B cell (primary cell): ENCODE results near the gene RINT1. TPM values are rescaled to one million over a fixed set of nuclear protein-coding genes. Genes with fewer than 3 reads are reported as not detected.
"Not testable (repeated sequence)": the region's sequence is repeated elsewhere in the genome, so short reads cannot be mapped to it uniquely, and the experiment has no call there.

Experiments used
- ATAC-seq: fragments of 200-7000 bp; cut with Tn5 transposase; one replicate; pipeline ENCODE4 v1.10.0; 2021; ENCODE audit warnings: low read depth, mild to moderate bottlenecking, moderate number of reproducible peaks, moderate library complexity
- CTCF ChIA-PET: fragments of 350-600 bp; sonication (Branson Sonifier 250); formaldehyde crosslinking; loops from one replicate; lab custom pipeline; 2021; ENCODE audit warnings: antibody characterized with exemption, inconsistent platforms; lab: Charles Lee
- POLR2A ChIA-PET: fragments of 350-600 bp; sonication (Branson Sonifier 250); formaldehyde crosslinking; loops from one replicate; lab custom pipeline; 2021; ENCODE audit warnings: antibody characterized with exemption; lab: Charles Lee
- DNase-seq: peaks from one replicate; pipeline ENCODE4 v3.0.0; 2013
- H2AFZ ChIP-seq: 2 replicates; pipeline ENCODE4 v1.6.1; 2012; ENCODE audit warnings: mild to moderate bottlenecking, low read depth, low read length; ENCODE audit not compliant: insufficient read depth, poor library complexity, severe bottlenecking
- H3K27ac ChIP-seq, 2 donors: 1 replicate in 1 of 2; 2 replicates in 1 of 2; pipeline ENCODE4 v1.5.1; 2012 to 2013; ENCODE audit warnings: low read length in 2 of 2, mild to moderate bottlenecking in 2 of 2, moderate library complexity in 1 of 2
- H3K27me3 ChIP-seq, 4 experiments: fragments of 200-600 bp in 1 of 4; sonication (generic) in 1 of 4; replicated peaks in 1 of 4; 1 replicate in 2 of 4; 2 replicates in 2 of 4; pipeline versions ENCODE4 v1.6.1 to v1.7.0; 2013 to 2016; ENCODE audit warnings: low read length in 3 of 4, mild to moderate bottlenecking in 2 of 4, mixed read lengths in 1 of 4, moderate library complexity in 1 of 4; ENCODE audit not compliant: insufficient read depth in 4 of 4, control insufficient read depth in 3 of 4; ENCODE audit errors: control extremely low read depth in 1 of 4
- H3K36me3 ChIP-seq, 2 experiments: replicated peaks in 1 of 2; 1 replicate in 1 of 2; 2 replicates in 1 of 2; pipeline versions ENCODE4 v1.6.1 to v1.7.1; 2013; ENCODE audit warnings: low read length in 1 of 2; ENCODE audit not compliant: insufficient read depth in 2 of 2, control insufficient read depth in 1 of 2; ENCODE audit errors: control extremely low read depth in 1 of 2, extremely low read depth in 1 of 2
- H3K4me1 ChIP-seq, 2 donors: fragments of 200-600 bp in 1 of 2; sonication (generic) in 1 of 2; 1 replicate in 1 of 2; 2 replicates in 1 of 2; pipeline versions ENCODE4 v1.5.1 to v1.6.1; 2013 to 2017; ENCODE audit warnings: low read length in 2 of 2; ENCODE audit not compliant: control insufficient read depth in 2 of 2, insufficient read depth in 2 of 2
- H3K4me2 ChIP-seq: replicated peaks from 2 replicates; pipeline ENCODE3; 2012; ENCODE audit warnings: mild to moderate bottlenecking, low read depth, low read length; ENCODE audit not compliant: poor library complexity, severe bottlenecking
- H3K4me3 ChIP-seq, 5 experiments: fragments of 200-600 bp in 1 of 5; sonication (generic) in 1 of 5; 1 replicate in 3 of 5; 2 replicates in 2 of 5; pipeline versions ENCODE4 v1.5.1 to v1.7.0; 2011 to 2016; ENCODE audit warnings: low read length in 4 of 5, mild to moderate bottlenecking in 4 of 5, low read depth in 2 of 5, control low read depth in 1 of 5, moderate library complexity in 1 of 5; ENCODE audit not compliant: insufficient read depth in 1 of 5; ENCODE audit errors: control extremely low read depth in 1 of 5, extremely low read depth in 1 of 5
- H3K79me2 ChIP-seq: fragments of 200-600 bp; sonication (generic); one replicate; pipeline ENCODE4 v1.6.0; 2016; ENCODE audit warnings: low read length; ENCODE audit not compliant: control insufficient read depth, insufficient read depth
- H3K9ac ChIP-seq: fragments of 200-600 bp; sonication (generic); 2 replicates; pipeline ENCODE4 v1.6.1; 2017; ENCODE audit warnings: mild to moderate bottlenecking, low read length, moderate library complexity
- H3K9me3 ChIP-seq, 3 donors: one replicate each; pipeline versions ENCODE4 v1.6.1 to v1.7.1; 2013; ENCODE audit warnings: low read length in 2 of 3; ENCODE audit not compliant: control insufficient read depth in 2 of 3, insufficient read depth in 1 of 3; ENCODE audit errors: control extremely low read depth in 1 of 3
- H4K20me1 ChIP-seq: 2 replicates; pipeline ENCODE4 v1.6.0; 2012; ENCODE audit warnings: mild to moderate bottlenecking, low read length; ENCODE audit not compliant: insufficient read depth, control insufficient read depth, poor library complexity, severe bottlenecking
- H3K27ac Mint-ChIP-seq: one replicate; pipeline ENCODE4 v1.8.0; 2021; ENCODE audit warnings: mixed read lengths
- H3K27me3 Mint-ChIP-seq: one replicate; pipeline ENCODE4 v1.8.0; 2021; ENCODE audit warnings: mixed read lengths
- H3K4me1 Mint-ChIP-seq: one replicate; pipeline ENCODE4 v1.8.0; 2021; ENCODE audit warnings: mixed read lengths
- H3K4me3 Mint-ChIP-seq: one replicate; pipeline ENCODE4 v1.8.0; 2021; ENCODE audit warnings: mixed read lengths
- H3K9me3 Mint-ChIP-seq: one replicate; pipeline ENCODE4 v1.8.0; 2022; ENCODE audit warnings: mixed read lengths; ENCODE audit not compliant: insufficient read depth
- CTCF ChIP-seq: fragments of 200-600 bp; IDR thresholded peaks from one replicate; pipeline ENCODE4 v1.8.0; 2022; ENCODE audit warnings: antibody characterized with exemption, mild to moderate bottlenecking
- EZH2 ChIP-seq: IDR thresholded peaks from 2 replicates; pipeline ENCODE4 v1.6.1; 2012; ENCODE audit warnings: borderline replicate concordance, low read depth, mild to moderate bottlenecking, moderate library complexity, low read length; ENCODE audit not compliant: insufficient read depth, poor library complexity, severe bottlenecking
- WGBS: methylation state at CpG from one replicate; pipeline ENCODE4 v1.1.5; 2013; ENCODE audit warnings: missing lambda C conversion rate; ENCODE audit not compliant: insufficient coverage; 5-methylcytosine and 5-hydroxymethylcytosine counted together
- intact Hi-C: fragments of 100-400 bp; cut with micrococcal nuclease; formaldehyde crosslinking; loops from one replicate; pipeline ENCODE4 v1.10.0; 2022
- polyA plus RNA-seq: library from polyadenylated mRNA; depleted of rRNA; stranded (reverse); fragments of >200 nt; gene quantifications from 2 replicates; pipeline ENCODE4 v1.2.3, GENCODE V29; 2012
- total RNA-seq, 2 donors: library from RNA; stranded (reverse); fragments of 120-200 nt in 1 of 2; gene quantifications; 1 replicate in 1 of 2; 2 replicates in 1 of 2; pipeline versions ENCODE4 v1.2.3 to v1.2.4, GENCODE V29; 2013 to 2022

The RINT1 gene
- total and polyA plus RNA-seq, 2 donors (not counting 1 experiment from before 2014, with no cell fraction given): 12.4 to 27.2 TPM

GRCh38 chr7:105512926-105513526 is 19.0 kb upstream of the RINT1 start:
- Histone ChIP-seq H3K79me2 (peaks cover 23% of the 10 kb centered on the region), H2AFZ (no peak overlapping the region)
- intact Hi-C loops: no loop called here

GRCh38 chr7:105515610-105516009 is 16.4 kb upstream of the RINT1 start:
- H4K20me1 ChIP-seq, H3K27ac ChIP-seq, POLR2A ChIA-PET, H3K9ac ChIP-seq, H3K9me3 ChIP-seq, CTCF ChIA-PET, H3K4me1 Mint-ChIP-seq, H3K4me3 Mint-ChIP-seq, H3K4me3 ChIP-seq, ATAC-seq, H3K9me3 Mint-ChIP-seq, DNase-seq, H3K27ac Mint-ChIP-seq, H3K4me2 ChIP-seq, H3K27me3 ChIP-seq, H3K27me3 Mint-ChIP-seq, H3K36me3 ChIP-seq, H2AFZ ChIP-seq, H3K4me1 ChIP-seq, intact Hi-C loops: not testable (repeated sequence)
- H3K79me2 ChIP-seq: peaks cover 25% of the 10 kb centered on the region
- 99% methylated on average over 4 of the region's 7 CpGs for WGBS

More at GRCh38 chr7:105512926-105513526, 19.0 kb upstream of the RINT1 start:
- ChIA-PET CTCF (no interaction called here), POLR2A (no interaction called here)
- Histone ChIP-seq H3K4me1 (no peaks in the 10 kb centered on the region), H3K27me3 (no peaks in the 10 kb centered on the region), H3K27ac (no peak overlapping the region), H3K4me2 (no peak overlapping the region), H4K20me1 (no peaks in the 10 kb centered on the region), H3K36me3 (peaks cover 0 to 3% of the 10 kb centered on the region in 2 experiments), H3K4me3 (no peak overlapping the region), H3K9ac (no peak overlapping the region), H3K9me3 (no peaks in the 10 kb centered on the region)
- 67% methylated on average over 2 of the region's 4 CpGs for WGBS
- H3K27ac Mint-ChIP-seq: no peak overlapping the region
- H3K9me3 Mint-ChIP-seq: no peaks in the 10 kb centered on the region
- TF ChIP-seq EZH2: no peak
- no peak for TF ChIP-seq CTCF
- no peak overlapping the region for H3K4me3 Mint-ChIP-seq
- H3K4me1 Mint-ChIP-seq: no peaks in the 10 kb centered on the region
- no peaks in the 10 kb centered on the region for H3K27me3 Mint-ChIP-seq
- ATAC-seq (no peak), DNase-seq (no peak)
